GM12874 (cell line): ENCODE results near the gene TSHZ3.

Source experiments
- TF ChIP-seq, protein P1 (sequence below): IDR thresholded peaks from 2 replicates; pipeline ENCODE4 v1.5.1; 2011; ENCODE audit warnings: low read depth, mild to moderate bottlenecking, control low read depth, low read length, moderate library complexity; ENCODE audit not compliant: insufficient read depth

TSHZ3 gene

DNA sequence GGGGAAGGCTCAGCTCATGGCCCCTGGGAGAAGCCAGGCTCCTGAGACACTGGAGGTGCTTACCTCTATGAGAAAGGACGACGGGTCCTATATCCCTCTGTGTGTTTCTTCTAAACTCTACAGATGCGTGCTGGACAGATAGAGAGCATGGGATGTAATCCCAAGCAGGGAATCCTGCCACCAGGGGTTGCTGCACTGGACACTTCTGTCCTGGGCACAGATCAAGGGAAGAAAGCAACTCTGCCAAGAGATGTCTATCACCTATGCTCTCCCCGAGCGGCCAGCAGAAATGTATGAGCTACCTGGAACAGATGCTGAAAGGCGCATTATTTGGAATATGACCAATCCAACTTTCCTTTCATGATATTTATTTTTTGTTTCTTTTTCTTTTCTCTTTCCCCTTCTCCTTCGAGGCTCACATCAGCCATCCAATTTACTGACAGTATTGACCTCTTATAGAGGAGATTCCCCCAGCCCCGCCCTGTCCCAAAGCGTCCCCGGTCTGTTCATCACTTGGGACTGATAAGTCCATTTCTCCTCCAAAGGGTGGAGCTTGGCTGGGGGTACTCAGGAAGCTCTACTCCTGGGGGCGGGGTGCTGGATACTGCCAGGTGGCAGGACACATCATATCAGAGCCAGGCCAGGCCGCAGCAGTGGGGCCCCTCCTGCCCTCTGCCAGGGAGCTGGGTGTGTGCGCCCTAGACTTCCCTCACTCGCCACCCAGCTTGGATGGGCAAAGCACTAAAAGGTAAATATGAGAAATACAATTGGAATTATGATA lies 34.2 kb downstream of the TSHZ3 start:
- TF ChIP-seq, protein P1, sequence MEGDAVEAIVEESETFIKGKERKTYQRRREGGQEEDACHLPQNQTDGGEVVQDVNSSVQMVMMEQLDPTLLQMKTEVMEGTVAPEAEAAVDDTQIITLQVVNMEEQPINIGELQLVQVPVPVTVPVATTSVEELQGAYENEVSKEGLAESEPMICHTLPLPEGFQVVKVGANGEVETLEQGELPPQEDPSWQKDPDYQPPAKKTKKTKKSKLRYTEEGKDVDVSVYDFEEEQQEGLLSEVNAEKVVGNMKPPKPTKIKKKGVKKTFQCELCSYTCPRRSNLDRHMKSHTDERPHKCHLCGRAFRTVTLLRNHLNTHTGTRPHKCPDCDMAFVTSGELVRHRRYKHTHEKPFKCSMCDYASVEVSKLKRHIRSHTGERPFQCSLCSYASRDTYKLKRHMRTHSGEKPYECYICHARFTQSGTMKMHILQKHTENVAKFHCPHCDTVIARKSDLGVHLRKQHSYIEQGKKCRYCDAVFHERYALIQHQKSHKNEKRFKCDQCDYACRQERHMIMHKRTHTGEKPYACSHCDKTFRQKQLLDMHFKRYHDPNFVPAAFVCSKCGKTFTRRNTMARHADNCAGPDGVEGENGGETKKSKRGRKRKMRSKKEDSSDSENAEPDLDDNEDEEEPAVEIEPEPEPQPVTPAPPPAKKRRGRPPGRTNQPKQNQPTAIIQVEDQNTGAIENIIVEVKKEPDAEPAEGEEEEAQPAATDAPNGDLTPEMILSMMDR, result no peak

DNA sequence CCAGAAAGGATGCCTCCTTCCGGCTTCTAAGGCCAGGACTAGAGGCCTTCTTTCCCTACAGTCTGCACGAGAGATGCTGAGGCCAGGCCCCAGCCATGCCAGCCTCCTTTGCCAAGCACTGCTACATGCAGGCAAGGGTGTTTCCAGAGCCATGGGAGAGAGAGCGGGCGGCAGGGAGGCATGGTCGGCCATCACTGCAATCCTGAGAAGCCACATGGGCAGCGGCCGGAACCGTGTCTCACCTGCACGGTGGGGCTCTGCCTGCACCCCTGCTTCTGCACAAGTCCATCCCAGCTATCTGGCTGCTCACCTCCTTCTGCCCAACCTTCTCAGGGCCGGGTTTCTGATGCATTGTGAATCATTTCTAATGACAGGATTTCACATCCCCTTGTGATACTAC lies 35.1 kb downstream of the TSHZ3 start:
- TF ChIP-seq, protein P1, result no peak

DNA sequence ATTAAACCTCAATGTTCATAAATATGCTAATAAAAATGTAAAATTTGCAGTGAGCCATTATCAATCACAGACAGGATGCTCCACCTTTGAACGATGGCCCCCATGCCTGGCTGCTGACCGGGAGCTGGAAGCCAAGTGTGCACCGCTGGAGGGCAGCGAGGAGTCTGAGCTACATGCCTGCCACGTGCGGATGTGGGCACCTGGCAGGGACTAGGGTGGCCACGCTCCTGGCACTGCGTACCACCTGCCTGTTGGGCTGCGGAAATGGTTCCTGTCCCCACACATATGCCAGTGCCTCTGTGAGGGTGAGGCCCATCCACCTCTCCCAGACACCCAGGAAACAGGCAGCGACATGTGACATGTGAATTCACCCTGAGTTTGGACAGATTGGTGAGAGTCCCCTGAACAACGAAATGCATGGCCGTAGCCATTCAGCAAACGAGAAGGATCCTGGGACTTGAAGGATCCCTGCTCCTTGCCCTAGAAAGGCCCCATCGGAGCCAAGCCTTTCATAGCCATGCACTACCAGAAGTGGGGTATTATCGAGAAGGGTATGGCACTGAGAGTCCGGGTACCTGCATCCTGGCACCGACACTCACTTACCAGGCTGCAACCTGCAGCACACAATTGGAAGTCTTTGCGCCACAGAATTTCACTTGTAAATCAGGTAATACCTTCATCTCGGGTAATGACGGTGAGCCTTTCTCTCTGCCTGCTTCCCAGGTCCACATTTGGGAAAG lies 35.8 kb downstream of the TSHZ3 start:
- TF ChIP-seq, protein P1, result no peak

DNA sequence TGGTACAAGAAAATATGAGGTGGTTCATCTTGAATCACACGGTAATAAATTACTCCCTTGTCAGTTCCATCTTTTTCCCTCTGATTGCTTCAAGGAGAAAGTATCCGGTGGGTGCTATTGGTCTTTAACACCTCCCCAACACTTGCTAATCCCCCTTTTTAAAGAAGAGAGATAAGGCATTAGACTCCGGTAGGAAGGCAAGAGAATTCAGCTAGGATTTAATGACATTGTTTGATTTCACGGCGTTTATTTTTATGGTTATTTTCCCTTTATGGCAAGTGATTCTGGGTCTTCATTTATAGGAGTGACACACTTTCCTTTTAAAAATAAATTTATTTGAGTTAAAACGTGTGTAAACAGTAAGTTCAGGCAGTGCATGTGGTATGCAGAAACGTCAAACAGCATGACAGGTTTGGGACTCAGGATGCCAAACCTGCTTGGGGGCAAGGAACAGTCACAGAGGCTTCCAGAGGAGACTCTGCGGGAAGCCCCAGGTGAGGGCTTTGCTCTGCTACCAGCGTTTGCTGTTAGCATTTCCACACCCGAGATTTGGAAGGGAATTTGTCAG lies 36.5 kb downstream of the TSHZ3 start:
- TF ChIP-seq, protein P1, result no peak

DNA sequence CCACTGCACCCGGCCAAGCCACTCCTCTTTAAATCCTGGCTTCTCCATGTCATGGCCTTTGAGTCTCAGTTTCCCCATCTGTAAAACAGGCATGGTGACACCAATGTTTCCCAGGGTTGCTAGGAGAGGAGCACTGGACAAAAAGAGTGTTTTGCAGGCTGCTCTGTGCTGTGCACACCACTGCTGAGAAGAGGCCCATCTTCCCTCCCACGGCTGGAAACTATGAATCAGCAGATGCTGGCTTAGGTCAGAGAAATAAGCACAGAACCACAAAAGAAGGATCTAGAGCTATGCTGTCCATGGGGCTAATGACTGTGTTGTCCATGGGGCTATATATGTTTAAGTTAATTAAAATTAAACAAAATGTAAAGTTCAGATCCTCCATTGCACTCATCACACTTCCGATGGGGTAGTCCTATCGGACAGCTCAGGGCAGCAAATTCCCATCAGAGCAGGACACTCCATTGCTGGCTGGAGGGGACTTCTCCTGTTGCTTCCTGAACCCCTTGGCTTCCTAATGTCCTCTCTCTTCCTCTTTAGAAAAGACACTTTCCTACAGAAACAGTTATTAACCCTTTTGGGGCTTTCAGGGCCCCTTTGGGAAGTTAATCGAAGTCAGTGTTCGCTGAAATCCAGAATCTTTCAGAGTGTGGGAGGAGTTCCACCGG lies 37.1 kb downstream of the TSHZ3 start:
- TF ChIP-seq, protein P1, result no peak

DNA sequence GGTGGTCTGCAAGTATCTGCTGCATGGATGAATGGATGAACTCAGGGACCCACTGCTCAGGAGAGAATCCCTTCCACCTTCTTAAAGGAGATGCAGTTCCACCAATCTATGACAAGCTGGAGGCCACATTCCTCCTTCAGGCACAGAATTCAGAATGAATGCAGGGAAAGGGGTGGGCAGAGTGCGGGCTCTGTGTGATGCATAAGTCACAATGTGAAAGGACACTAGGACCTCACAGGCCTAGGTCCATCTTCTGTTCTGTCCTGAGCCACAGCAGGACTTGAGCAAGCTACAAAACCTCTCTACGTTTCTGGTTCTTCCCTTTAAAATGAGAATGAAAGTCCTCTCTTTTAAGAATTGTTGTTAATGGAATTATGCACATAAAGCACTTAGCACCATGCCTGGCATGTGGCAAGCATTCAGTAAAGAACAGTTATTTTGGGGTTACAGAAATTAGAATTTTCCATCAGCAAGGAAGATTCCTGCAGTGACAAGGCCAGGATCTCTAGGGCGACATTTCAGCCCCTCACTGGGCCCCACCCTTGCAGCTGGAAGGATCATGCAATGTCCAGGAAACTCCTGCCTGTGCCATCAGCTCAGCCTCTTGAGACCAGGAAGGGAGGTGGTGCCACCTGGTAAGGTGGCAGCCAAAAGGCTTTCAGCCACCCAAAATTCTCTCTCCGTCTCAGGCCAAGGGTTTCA lies 38.7 kb downstream of the TSHZ3 start:
- TF ChIP-seq, protein P1, result no peak

DNA sequence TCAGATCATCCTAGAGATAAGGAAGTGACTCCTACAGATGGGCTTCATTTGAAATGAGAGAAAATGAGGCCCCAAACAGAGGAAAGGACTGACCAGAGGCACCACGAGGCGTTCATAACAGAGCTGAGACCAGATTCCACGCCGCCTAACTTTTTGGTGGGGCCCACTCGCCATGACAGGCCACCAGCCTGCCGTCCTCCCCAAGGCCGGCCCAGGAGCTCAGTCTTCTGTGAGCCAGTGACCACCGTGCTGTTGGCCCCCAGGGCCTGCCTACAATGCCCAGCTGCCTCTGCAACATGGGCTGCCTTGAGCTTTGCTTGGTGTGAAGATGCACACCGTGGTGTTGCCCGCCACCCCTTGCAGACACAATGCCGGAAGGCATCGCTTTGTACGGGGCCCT lies 40.5 kb downstream of the TSHZ3 start:
- TF ChIP-seq, protein P1, result no peak
